HUES6 (cell line): ENCODE data around the gene MACROD2.
"Not testable (repeated sequence)": the region's sequence is repeated elsewhere in the genome, so short reads cannot be mapped to it uniquely, and the experiment has no call there.

Experiments used
- H3K27ac ChIP-seq: 2 replicates; pipeline ENCODE4 v1.7.0; 2013; ENCODE audit warnings: low read depth, mild to moderate bottlenecking, low read length, inconsistent platforms
- H3K27me3 ChIP-seq: 2 replicates; pipeline ENCODE4 v1.6.1; 2013; ENCODE audit warnings: low read length; ENCODE audit not compliant: control insufficient read depth, insufficient read depth
- H3K36me3 ChIP-seq: 2 replicates; pipeline ENCODE4 v1.6.1; 2013; ENCODE audit warnings: low read length; ENCODE audit not compliant: control insufficient read depth, insufficient read depth
- H3K4me1 ChIP-seq: 2 replicates; pipeline ENCODE4 v1.6.1; 2013; ENCODE audit warnings: low read length; ENCODE audit not compliant: control insufficient read depth, insufficient read depth
- H3K4me3 ChIP-seq: 2 replicates; pipeline ENCODE4 v1.5.1; 2013; ENCODE audit warnings: low read depth, low read length
- H3K9ac ChIP-seq: one replicate; pipeline ENCODE4 v1.6.1; 2013; ENCODE audit warnings: mild to moderate bottlenecking, low read length
- H3K9me3 ChIP-seq: 2 replicates; pipeline ENCODE4 v1.6.1; 2013; ENCODE audit warnings: low read depth, low read length; ENCODE audit not compliant: control insufficient read depth, insufficient read depth

Gene MACROD2

DNA sequence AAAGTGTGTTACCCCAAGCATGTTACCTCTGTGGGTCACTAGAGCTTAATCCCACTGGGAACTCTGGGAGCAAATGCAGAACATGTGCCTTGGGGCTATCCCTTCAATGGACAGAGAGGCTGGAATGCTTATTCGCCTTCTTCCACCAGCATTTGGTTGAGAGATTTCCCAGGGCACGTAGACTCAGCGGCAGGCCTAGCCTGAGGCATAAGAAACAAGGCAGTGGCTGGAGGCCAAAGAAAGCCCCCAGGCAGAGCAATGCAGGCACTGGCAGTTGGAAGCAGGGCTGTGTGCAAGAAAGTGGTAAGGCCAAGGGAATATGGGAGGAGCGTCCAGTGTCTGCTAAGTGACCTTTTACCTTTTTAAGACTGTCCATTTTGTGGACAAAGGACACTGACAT, 456.1 kb downstream of the MACROD2 start:
- Histone ChIP-seq H3K4me1 (no peaks in the 10 kb centered on the region), H3K36me3 (no peaks in the 10 kb centered on the region), H3K4me3 (no peak overlapping the region), H3K27me3 (no peaks in the 10 kb centered on the region), H3K9me3 (no peaks in the 10 kb centered on the region), H3K9ac (no peak overlapping the region), H3K27ac (no peak overlapping the region)

DNA sequence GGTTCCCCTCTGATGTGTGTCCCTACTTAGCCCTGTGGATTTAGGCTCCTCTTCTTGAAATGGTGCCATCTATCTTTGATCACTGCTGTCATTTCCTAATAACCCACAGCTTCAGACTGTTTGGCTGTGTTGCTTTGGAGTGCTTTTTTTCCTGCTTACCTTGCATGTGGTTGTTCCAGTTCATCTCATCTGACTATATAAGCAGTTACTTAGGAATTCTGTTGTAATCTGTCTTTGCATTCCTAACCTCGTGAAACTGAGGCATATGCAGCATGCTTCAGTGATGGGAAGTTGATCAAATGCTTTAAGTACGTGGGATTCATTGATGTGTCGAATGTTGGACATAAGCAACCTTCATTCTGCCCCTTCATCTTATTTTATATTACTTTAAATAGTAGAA, 457.9 kb downstream of the MACROD2 start:
- H3K4me1 ChIP-seq, result no peaks in the 10 kb centered on the region
- H3K9me3 ChIP-seq, result no peaks in the 10 kb centered on the region; the same call in 1 of the 2 replicates
- no peak overlapping the region for H3K9ac ChIP-seq
- no peak overlapping the region for H3K4me3 ChIP-seq
- H3K36me3 ChIP-seq, result no peaks in the 10 kb centered on the region
- no peak overlapping the region for H3K27ac ChIP-seq
- no peaks in the 10 kb centered on the region for H3K27me3 ChIP-seq

DNA sequence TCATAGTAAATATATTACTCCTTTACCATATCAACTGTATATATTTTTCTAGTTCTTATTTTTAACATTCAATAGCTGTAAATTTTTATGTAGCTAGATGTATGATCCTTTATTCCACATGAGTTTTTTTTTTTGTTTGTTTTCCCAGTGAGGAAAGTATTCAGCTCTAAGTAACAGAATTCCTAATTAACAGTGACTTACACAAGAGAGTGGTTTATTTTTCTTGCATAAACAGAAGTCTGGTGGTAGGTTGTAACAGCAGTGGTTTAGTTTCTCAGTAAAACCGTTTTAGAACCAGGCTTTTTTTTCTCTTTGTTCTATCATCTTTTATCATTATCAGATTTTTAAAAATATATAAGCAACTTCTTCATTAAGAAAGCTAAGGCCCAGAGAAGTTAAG, 459.0 kb downstream of the MACROD2 start:
- no peak overlapping the region for H3K4me3 ChIP-seq
- no peaks in the 10 kb centered on the region for H3K27me3 ChIP-seq
- H3K27ac ChIP-seq, result no peak overlapping the region
- H3K9ac ChIP-seq, result no peak overlapping the region
- H3K4me1 ChIP-seq, result no peaks in the 10 kb centered on the region
- H3K9me3 ChIP-seq, result no peaks in the 10 kb centered on the region; the same call in 1 of the 2 replicates
- H3K36me3 ChIP-seq, result no peaks in the 10 kb centered on the region

DNA sequence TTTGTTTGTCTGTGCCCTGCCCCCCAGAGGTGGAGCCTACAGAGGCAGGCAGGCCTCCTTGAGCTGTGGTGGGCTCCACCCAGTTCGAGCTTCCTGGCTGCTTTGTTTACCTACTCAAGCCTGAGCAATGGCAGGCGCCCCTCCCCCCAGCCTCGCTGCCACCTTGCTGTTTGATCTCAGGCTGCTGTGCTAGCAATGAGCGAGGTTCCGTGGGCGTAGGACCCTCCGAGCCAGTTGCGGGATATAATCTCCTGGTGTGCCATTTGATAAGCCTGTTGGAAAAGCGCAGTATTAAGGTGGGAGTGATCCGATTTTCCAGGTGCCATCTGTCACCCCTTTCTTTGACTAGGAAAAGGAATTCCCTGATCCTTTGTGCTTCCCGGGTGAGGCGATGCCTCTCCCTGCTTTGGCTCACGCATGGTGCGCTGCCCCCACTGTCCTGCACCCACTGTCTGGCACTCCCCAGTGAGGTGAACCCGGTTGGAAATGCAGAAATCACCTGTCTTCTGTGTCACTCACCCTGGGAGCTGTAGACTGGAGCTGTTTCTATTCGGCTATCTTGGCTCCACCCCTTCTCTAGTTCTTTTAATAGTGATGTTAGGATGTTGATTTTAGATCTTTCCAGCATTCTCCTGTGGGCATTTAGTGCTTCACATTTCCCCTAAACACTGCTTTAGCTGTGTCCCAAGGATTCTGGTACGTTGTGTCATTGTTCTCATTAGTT, 471.9 kb downstream of the MACROD2 start:
- not testable (repeated sequence) for H3K9ac ChIP-seq, H3K27me3 ChIP-seq
- H3K4me3 ChIP-seq, result peak overlapping the region; percentile 19; the same call in 1 of the 2 replicates

DNA sequence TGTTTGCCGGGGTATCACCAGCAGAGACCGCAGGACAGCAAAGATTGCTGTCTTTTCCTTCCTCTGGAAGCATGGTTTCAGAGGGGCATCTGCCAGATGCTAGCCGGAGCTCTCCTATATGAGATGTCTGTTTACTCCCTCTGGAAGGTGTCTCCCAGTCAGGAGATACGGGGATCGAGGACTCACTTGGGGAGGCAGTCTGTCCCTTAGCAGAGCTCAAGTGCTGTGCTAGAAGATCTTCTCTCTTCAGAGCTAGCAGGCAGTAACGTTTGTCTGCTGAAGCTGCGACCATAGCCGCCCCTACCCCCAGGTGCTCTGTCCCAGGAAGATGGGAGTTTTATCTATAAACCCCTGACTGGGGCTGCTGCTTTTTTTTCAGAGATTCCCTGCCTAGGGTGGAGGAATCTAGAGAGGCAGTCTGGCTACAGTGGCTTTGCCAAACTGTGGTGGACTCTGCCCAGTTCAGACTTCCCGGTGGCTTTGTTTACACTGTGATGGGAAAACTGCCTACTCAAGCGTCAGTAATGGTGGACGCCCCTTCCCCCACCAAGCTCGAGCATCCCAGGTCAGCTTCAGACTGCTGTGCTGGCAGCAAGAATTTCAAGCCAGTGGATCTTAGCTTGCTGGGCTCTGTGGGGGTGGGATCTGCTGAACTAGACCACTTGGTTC, 475.0 kb downstream of the MACROD2 start:
- peaks cover 3% of the 10 kb centered on the region; the same call in 1 of the 2 replicates for H3K27me3 ChIP-seq
- no peaks in the 10 kb centered on the region for H3K36me3 ChIP-seq
- H3K27ac ChIP-seq, result no peak overlapping the region
- H3K9me3 ChIP-seq, result peaks cover 9% of the 10 kb centered on the region; the same call in 1 of the 2 replicates
- no peak overlapping the region for H3K9ac ChIP-seq
- no peak overlapping the region for H3K4me3 ChIP-seq
- peaks cover 22% of the 10 kb centered on the region for H3K4me1 ChIP-seq

More for the DNA sequence above, 471.9 kb downstream of the MACROD2 start:
- H3K4me1 ChIP-seq, result peaks cover 19% of the 10 kb centered on the region
- H3K27ac ChIP-seq, H3K9me3 ChIP-seq, H3K36me3 ChIP-seq: not testable (repeated sequence)

DNA sequence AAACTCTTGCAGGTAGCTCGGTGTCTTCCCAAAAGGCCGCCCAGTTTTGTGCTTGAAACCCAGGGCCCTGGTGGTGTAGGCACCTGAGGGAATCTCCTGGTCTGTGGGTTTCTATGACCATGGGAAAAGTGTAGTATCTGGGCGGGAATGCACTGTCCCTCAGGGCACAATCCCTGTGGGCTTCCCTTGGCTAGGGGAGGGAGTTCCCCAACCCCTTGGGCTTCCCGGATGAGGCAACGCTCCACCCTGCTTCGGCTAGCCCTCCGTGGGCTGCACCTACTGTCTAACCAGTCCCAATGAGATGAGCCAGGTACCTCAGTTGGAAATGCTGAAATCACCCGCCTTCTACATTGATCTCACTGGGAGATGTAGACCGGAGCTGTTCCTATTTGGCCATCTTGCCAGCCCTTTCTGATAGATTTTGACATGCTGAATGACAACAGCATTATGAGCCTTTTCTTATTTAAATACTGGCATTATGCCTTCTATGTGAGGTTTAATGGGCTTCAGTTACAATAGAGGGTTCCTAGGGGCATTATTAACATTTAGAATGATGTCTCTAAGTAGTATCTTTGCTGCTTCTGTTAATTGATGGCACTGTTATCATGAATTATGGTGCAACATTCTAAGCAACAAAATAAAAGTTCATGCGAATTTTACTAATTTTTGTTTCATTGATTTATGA, 475.8 kb downstream of the MACROD2 start:
- no peak overlapping the region for H3K9ac ChIP-seq
- peaks cover 22% of the 10 kb centered on the region for H3K4me1 ChIP-seq
- H3K27me3 ChIP-seq, result peaks cover 3% of the 10 kb centered on the region; the same call in 1 of the 2 replicates
- peaks cover 9% of the 10 kb centered on the region; the same call in 1 of the 2 replicates for H3K9me3 ChIP-seq
- peak overlapping the region; percentile 33 for H3K4me3 ChIP-seq
- no peaks in the 10 kb centered on the region for H3K36me3 ChIP-seq
- no peak overlapping the region for H3K27ac ChIP-seq

DNA sequence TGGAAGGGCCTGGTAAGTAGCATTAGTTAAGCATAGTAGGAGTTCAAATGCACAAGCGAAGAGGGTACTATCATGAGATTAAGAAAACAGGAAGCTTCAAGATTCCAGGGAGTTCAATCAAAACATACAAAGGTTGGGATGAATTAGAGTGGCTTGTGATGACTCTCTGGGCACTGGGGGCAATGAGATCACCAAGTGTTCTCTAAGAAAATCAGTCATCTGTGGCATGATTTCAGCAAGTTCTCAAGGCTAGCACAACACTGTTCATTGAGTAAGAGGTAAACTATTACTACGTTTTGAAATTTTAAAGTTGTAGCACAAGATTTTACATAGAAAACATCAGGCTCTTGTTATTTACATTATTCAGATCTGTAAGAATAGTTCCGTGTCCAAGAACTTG, 481.8 kb downstream of the MACROD2 start:
- Histone ChIP-seq H3K9me3 (no peaks in the 10 kb centered on the region), H3K4me1 (peaks cover 3% of the 10 kb centered on the region; the same call in 1 of the 2 replicates), H3K36me3 (no peaks in the 10 kb centered on the region), H3K9ac (no peak overlapping the region), H3K27me3 (no peaks in the 10 kb centered on the region), H3K27ac (no peak overlapping the region), H3K4me3 (no peak overlapping the region)

DNA sequence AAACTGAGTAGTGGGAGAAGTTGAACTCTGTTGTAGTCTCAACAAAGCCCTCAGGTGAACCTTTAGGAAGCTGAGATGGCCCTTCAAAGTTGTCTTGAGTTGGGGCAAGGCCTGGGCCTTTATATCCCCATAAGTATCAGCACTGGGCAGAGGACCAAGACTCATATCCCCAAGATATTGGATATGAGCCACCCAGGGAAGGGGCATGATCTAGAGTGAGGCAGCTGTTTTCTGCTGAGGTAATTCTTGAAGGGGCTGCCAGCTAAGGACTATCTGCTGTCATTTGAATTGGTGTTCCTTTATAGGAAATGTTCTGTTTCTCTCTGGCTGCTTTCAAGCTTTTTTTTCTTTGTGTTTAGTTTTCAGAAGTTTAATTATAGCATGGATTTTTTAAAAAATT, 482.8 kb downstream of the MACROD2 start:
- Histone ChIP-seq H3K9me3 (no peaks in the 10 kb centered on the region), H3K4me3 (no peak overlapping the region), H3K36me3 (no peaks in the 10 kb centered on the region), H3K27me3 (no peaks in the 10 kb centered on the region), H3K4me1 (peaks cover 3% of the 10 kb centered on the region; the same call in 1 of the 2 replicates), H3K9ac (no peak overlapping the region), H3K27ac (no peak overlapping the region)

DNA sequence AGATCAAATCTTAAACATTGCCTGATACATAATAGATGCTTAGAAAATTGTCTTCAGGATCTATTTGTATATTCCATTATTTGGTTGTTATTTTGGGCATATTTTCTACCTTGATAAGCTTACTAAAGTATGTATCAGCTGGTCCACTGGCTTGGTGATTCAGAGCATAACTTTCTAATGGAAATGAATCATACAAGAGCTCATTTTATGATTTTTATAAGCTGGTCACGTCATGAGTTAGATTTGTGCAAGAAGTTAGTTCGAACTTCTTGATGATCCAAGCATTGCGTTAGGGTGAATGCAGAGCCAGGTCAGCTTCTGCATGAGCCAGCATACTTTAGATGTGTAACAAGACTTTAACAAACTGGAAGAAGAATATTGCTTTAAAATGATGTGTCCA, 486.5 kb downstream of the MACROD2 start:
- Histone ChIP-seq H3K4me1 (no peaks in the 10 kb centered on the region), H3K27ac (no peak overlapping the region)

DNA sequence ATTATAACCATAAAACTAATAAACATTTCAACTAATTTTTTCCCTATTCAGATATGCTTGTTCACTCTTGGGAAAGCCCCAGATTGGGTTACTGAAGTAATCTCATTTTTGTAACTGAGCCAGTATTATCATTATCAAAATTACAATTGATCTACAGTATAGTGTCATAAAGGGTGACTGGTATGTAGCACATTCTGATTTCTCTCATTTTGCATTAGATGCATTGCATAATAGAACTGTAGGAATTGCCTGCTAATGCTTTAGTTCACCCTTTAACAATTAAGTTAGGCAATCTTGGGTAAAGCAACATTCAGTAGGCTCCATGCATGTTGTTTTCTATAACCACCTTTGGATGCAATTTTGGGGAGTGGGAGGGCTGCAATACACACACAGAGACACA, 492.9 kb downstream of the MACROD2 start:
- Histone ChIP-seq H3K9me3 (no peaks in the 10 kb centered on the region), H3K9ac (no peak overlapping the region), H3K4me1 (no peaks in the 10 kb centered on the region), H3K4me3 (no peak overlapping the region), H3K36me3 (no peaks in the 10 kb centered on the region), H3K27ac (no peak overlapping the region), H3K27me3 (no peaks in the 10 kb centered on the region)

More for the DNA sequence above, 486.5 kb downstream of the MACROD2 start:
- H3K4me3 ChIP-seq, result no peak overlapping the region
- H3K27me3 ChIP-seq, result no peaks in the 10 kb centered on the region
- no peaks in the 10 kb centered on the region for H3K9me3 ChIP-seq
- H3K36me3 ChIP-seq, result no peaks in the 10 kb centered on the region
- no peak overlapping the region for H3K9ac ChIP-seq
